Lower lobe of right lung (tissue), 2 donors: ENCODE results near the gene ADGRL4. TPM values are rescaled to one million over a fixed set of nuclear protein-coding genes. Genes with fewer than 3 reads are reported as not detected.

Source experiments
- ATAC-seq, 2 donors: fragments of 200-7000 bp; cut with Tn5 transposase; one replicate each; pipeline ENCODE4 v1.9.1; 2020 to 2022; ENCODE audit warnings: mild to moderate bottlenecking in 2 of 2, moderate library complexity in 2 of 2
- DNase-seq: peaks from one replicate; pipeline ENCODE4 v3.0.0-alpha.2; 2020
- H3K27ac ChIP-seq: fragments of 200-600 bp; one replicate; pipeline ENCODE4 v1.8.0; 2022
- H3K27me3 ChIP-seq: fragments of 200-600 bp; one replicate; pipeline ENCODE4 v1.8.0; 2022; ENCODE audit warnings: low read depth
- H3K36me3 ChIP-seq: fragments of 200-600 bp; one replicate; pipeline ENCODE4 v1.8.0; 2022; ENCODE audit warnings: mild to moderate bottlenecking
- H3K4me1 ChIP-seq: fragments of 200-600 bp; one replicate; pipeline ENCODE4 v1.8.0; 2022
- H3K4me3 ChIP-seq: fragments of 200-600 bp; one replicate; pipeline ENCODE4 v1.8.0; 2022; ENCODE audit warnings: mild to moderate bottlenecking
- H3K9me3 ChIP-seq: fragments of 200-600 bp; one replicate; pipeline ENCODE4 v1.8.0; 2022
- CTCF ChIP-seq: fragments of 200-600 bp; IDR thresholded peaks from one replicate; pipeline ENCODE4 v1.8.0; 2022; ENCODE audit warnings: antibody characterized with exemption, mild to moderate bottlenecking
- intact Hi-C: fragments of 100-400 bp; cut with DNase I; formaldehyde crosslinking; loops from one replicate; pipeline ENCODE4 v1.11.0; 2022
- total RNA-seq: library from RNA; stranded (reverse); fragmentation: NEBNext Ultra II Directional; extraction: Animal tissue kit (Norgen Biotek cat#: 25700); gene quantifications from one replicate; pipeline ENCODE4 v1.2.1, GENCODE V29; 2021
- donor health status: DM: no; HTN: yes; CAD: no; lungs with severe emphysema.

ADGRL4 gene
- total RNA-seq, 1 donor from 2014 or later, result 18.8 TPM

- H3K9me3 ChIP-seq, result no peaks in the 10 kb centered on the region
- no peak for TF ChIP-seq CTCF
- intact Hi-C loops, result no loop called here
- H3K4me3 ChIP-seq, result no peak overlapping the region
- H3K36me3 ChIP-seq, result no peaks in the 10 kb centered on the region
- ATAC-seq (no peak), DNase-seq (no peak)
- no peak overlapping the region for H3K27ac ChIP-seq
- no peaks in the 10 kb centered on the region for H3K4me1 ChIP-seq
- no peaks in the 10 kb centered on the region for H3K27me3 ChIP-seq
Observed at GRCh38 chr1:78918157-78918556, 88.4 kb downstream of the ADGRL4 start.

- no peak overlapping the region for H3K4me3 ChIP-seq
- ATAC-seq (no peak), DNase-seq (no peak)
- H3K36me3 ChIP-seq, result no peaks in the 10 kb centered on the region
- H3K4me1 ChIP-seq, result no peaks in the 10 kb centered on the region
- intact Hi-C loops, result no loop called here
- no peak for TF ChIP-seq CTCF
- H3K27me3 ChIP-seq, result no peaks in the 10 kb centered on the region
- no peak overlapping the region for H3K27ac ChIP-seq
- H3K9me3 ChIP-seq, result no peaks in the 10 kb centered on the region
Observed at GRCh38 chr1:78916986-78917385, 89.5 kb downstream of the ADGRL4 start.

- TF ChIP-seq CTCF, result no peak
- no peak for ATAC-seq
- Histone ChIP-seq H3K27ac (no peak overlapping the region), H3K4me1 (no peaks in the 10 kb centered on the region), H3K9me3 (no peaks in the 10 kb centered on the region), H3K27me3 (no peaks in the 10 kb centered on the region), H3K4me3 (no peak overlapping the region), H3K36me3 (no peaks in the 10 kb centered on the region)
- no peak for DNase-seq
- intact Hi-C loops, result no loop called here
Observed at GRCh38 chr1:78913950-78914349, 92.6 kb downstream of the ADGRL4 start.

GRCh38 chr1:78911956-78912880 is 94.3 kb downstream of the ADGRL4 start:
- no peak for TF ChIP-seq CTCF
- Histone ChIP-seq H3K36me3 (no peaks in the 10 kb centered on the region), H3K4me1 (no peaks in the 10 kb centered on the region), H3K4me3 (no peak overlapping the region), H3K9me3 (no peaks in the 10 kb centered on the region), H3K27ac (no peak overlapping the region), H3K27me3 (no peaks in the 10 kb centered on the region)
- DNase-seq (no peak), ATAC-seq (no peak)
- intact Hi-C loops, result no loop called here

GRCh38 chr1:78902641-78903040 is 103.9 kb downstream of the ADGRL4 start:
- H3K27me3 ChIP-seq, result no peaks in the 10 kb centered on the region
- intact Hi-C loops, result no loop called here
- H3K4me3 ChIP-seq, result no peak overlapping the region
- no peaks in the 10 kb centered on the region for H3K4me1 ChIP-seq
- no peaks in the 10 kb centered on the region for H3K36me3 ChIP-seq
- DNase-seq (no peak), ATAC-seq (no peak)
- TF ChIP-seq CTCF, result no peak
- no peaks in the 10 kb centered on the region for H3K9me3 ChIP-seq
- H3K27ac ChIP-seq, result no peak overlapping the region
